Panc1 (cell line): ENCODE data around the gene KRT77.

Experiments
- TCF7L2 ChIP-seq: IDR thresholded peaks from 2 replicates; pipeline ENCODE4 v1.6.1; 2011; ENCODE audit warnings: mild to moderate bottlenecking, low read depth, low read length, inconsistent platforms
- TF ChIP-seq, protein P1 (sequence below): fragments of 450-650 bp; IDR thresholded peaks from 2 replicates; pipeline ENCODE4 v1.5.1; 2017; ENCODE audit warnings: mild to moderate bottlenecking
- TF ChIP-seq, protein P2 (sequence below), 2 experiments: IDR thresholded peaks; 2 replicates each; pipeline ENCODE4 v1.6.1; 2011 to 2012; ENCODE audit warnings: low read depth in 2 of 2, control low read depth in 1 of 2, low read length in 1 of 2, mild to moderate bottlenecking in 1 of 2, moderate library complexity in 1 of 2; ENCODE audit not compliant: insufficient read depth in 1 of 2

DNA sequence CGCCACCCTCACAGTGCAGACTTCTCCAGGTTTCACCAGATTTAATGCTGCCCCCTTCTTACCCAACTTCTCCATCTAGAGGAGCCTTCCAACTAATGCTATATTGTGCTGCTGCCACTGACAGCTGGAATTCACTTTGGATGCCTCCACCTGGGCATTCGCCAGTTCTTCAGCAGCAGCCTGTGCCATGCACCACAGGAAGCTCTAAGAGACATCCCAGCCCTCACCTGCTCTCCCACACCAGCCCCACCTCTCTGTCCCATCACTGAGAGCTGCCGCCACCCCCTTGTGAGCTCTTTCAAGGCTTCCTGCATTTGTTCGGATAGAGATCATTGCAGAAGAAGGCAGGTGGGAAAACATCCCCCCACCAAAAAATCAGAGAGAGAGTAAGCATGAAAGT lies 46.7 kb downstream of the KRT77 start:
- TF ChIP-seq, protein P1, sequence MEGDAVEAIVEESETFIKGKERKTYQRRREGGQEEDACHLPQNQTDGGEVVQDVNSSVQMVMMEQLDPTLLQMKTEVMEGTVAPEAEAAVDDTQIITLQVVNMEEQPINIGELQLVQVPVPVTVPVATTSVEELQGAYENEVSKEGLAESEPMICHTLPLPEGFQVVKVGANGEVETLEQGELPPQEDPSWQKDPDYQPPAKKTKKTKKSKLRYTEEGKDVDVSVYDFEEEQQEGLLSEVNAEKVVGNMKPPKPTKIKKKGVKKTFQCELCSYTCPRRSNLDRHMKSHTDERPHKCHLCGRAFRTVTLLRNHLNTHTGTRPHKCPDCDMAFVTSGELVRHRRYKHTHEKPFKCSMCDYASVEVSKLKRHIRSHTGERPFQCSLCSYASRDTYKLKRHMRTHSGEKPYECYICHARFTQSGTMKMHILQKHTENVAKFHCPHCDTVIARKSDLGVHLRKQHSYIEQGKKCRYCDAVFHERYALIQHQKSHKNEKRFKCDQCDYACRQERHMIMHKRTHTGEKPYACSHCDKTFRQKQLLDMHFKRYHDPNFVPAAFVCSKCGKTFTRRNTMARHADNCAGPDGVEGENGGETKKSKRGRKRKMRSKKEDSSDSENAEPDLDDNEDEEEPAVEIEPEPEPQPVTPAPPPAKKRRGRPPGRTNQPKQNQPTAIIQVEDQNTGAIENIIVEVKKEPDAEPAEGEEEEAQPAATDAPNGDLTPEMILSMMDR = no peak
- TF ChIP-seq, protein P2, sequence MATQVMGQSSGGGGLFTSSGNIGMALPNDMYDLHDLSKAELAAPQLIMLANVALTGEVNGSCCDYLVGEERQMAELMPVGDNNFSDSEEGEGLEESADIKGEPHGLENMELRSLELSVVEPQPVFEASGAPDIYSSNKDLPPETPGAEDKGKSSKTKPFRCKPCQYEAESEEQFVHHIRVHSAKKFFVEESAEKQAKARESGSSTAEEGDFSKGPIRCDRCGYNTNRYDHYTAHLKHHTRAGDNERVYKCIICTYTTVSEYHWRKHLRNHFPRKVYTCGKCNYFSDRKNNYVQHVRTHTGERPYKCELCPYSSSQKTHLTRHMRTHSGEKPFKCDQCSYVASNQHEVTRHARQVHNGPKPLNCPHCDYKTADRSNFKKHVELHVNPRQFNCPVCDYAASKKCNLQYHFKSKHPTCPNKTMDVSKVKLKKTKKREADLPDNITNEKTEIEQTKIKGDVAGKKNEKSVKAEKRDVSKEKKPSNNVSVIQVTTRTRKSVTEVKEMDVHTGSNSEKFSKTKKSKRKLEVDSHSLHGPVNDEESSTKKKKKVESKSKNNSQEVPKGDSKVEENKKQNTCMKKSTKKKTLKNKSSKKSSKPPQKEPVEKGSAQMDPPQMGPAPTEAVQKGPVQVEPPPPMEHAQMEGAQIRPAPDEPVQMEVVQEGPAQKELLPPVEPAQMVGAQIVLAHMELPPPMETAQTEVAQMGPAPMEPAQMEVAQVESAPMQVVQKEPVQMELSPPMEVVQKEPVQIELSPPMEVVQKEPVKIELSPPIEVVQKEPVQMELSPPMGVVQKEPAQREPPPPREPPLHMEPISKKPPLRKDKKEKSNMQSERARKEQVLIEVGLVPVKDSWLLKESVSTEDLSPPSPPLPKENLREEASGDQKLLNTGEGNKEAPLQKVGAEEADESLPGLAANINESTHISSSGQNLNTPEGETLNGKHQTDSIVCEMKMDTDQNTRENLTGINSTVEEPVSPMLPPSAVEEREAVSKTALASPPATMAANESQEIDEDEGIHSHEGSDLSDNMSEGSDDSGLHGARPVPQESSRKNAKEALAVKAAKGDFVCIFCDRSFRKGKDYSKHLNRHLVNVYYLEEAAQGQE (IDR thresholded peaks at IDR 0.05; ENCODE audit: insufficient read depth in 1 of 2, low read depth in 2 of 2, low read length in 1 of 2) = no peak
- no peak for TF ChIP-seq TCF7L2
